GM12878 (cell line): ENCODE results near the gene PIGS. TPM values are rescaled to one million over a fixed set of nuclear protein-coding genes. Genes with fewer than 3 reads are reported as not detected.
A peak's percentile ranks its signal among the peaks of the same experiment; 100 is the strongest.

Source experiments
- ATAC-seq: fragments of 200-7000 bp; cut with Tn5 transposase; 3 replicates; pipeline ENCODE4 v1.9.1; 2020; ENCODE audit warnings: mild to moderate bottlenecking, moderate library complexity
- BruUV-seq: library from RNA; stranded (reverse); fragments of 400-500 nt; replicated peaks from 2 replicates; lab custom pipeline; 2021; lab: Mats Ljungman, UMichigan
- CTCF ChIA-PET: fragments of 300-600 bp; sonication (Branson Sonifier 250); formaldehyde crosslinking; extraction: SDS; loops from one replicate; lab custom pipeline; 2021; ENCODE audit warnings: inconsistent platforms; lab: Yijun Ruan, JAX
- POLR2A ChIA-PET: fragments of 350-600 bp; formaldehyde crosslinking; extraction: SDS; loops from one replicate; lab custom pipeline; 2021; ENCODE audit warnings: inconsistent platforms; lab: Charles Lee
- RAD21 ChIA-PET: fragments of 300-600 bp; sonication (Branson Sonifier 250); formaldehyde crosslinking; loops from one replicate; lab custom pipeline; 2023; ENCODE audit warnings: antibody characterized with exemption; ENCODE audit not compliant: unreplicated experiment; lab: Charles Lee
- SMC1A ChIA-PET: fragments of 300-600 bp; sonication (Branson Sonifier 250); formaldehyde crosslinking; loops from one replicate; lab custom pipeline; 2023; ENCODE audit not compliant: unreplicated experiment, uncharacterized antibody; lab: Charles Lee
- DNase-seq: peaks from one replicate; pipeline ENCODE4 v3.0.0-alpha.2; 2011; ENCODE audit warnings: low read depth, low spot score
- FAIRE-seq: peaks from 3 replicates; lab custom pipeline; 2011; peaks lifted over from hg19 to GRCh38; lab: Jason Lieb, UNC
- H2AFZ ChIP-seq: 2 replicates; pipeline ENCODE4 v1.6.0; 2011; ENCODE audit warnings: low read depth, low read length, control low read depth; ENCODE audit not compliant: control insufficient read depth
- H3K27ac ChIP-seq: 2 replicates; pipeline ENCODE4 v1.5.1; 2011; ENCODE audit warnings: control low read depth; ENCODE audit not compliant: control insufficient read depth, insufficient read depth
- H3K27me3 ChIP-seq, 2 experiments: replicated peaks in 1 of 2; 2 replicates each; pipeline versions ENCODE4 v1.6.0 to v1.6.1; 2011; ENCODE audit warnings: low read length in 1 of 2; ENCODE audit not compliant: control insufficient read depth in 2 of 2, insufficient read depth in 2 of 2
- H3K36me3 ChIP-seq, 2 experiments: 2 replicates each; pipeline ENCODE4 v1.5.1; 2011; ENCODE audit warnings: low read length in 1 of 2; ENCODE audit not compliant: control insufficient read depth in 2 of 2, insufficient read depth in 2 of 2
- H3K4me1 ChIP-seq: 2 replicates; pipeline ENCODE4 v1.6.1; 2011; ENCODE audit warnings: mild to moderate bottlenecking, low read length, moderate library complexity, mixed read lengths; ENCODE audit not compliant: control insufficient read depth, insufficient read depth
- H3K4me2 ChIP-seq: 2 replicates; pipeline ENCODE4 v1.6.0; 2011; ENCODE audit warnings: control low read depth; ENCODE audit not compliant: control insufficient read depth, insufficient read depth
- H3K4me3 ChIP-seq: fragments of 200-600 bp; sonication (generic); 2 replicates; pipeline ENCODE4 v1.5.1; 2016
- H3K79me2 ChIP-seq: 2 replicates; pipeline ENCODE4 v1.6.0; 2011; ENCODE audit warnings: low read length; ENCODE audit not compliant: control insufficient read depth, insufficient read depth
- H3K9ac ChIP-seq: 2 replicates; pipeline ENCODE4 v1.8.0; 2011; ENCODE audit warnings: low read length, control low read depth, mixed read lengths; ENCODE audit not compliant: control insufficient read depth, insufficient read depth
- H3K9me3 ChIP-seq: replicated peaks from 3 replicates; pipeline ENCODE4 v1.5.1; 2011; ENCODE audit warnings: mild to moderate bottlenecking, low read length; ENCODE audit not compliant: control insufficient read depth, insufficient read depth
- H4K20me1 ChIP-seq: 2 replicates; pipeline ENCODE4 v1.6.0; 2011; ENCODE audit not compliant: control insufficient read depth, insufficient read depth
- CHD1 ChIP-seq: IDR thresholded peaks from 2 replicates; pipeline ENCODE4 v1.6.1; 2012; ENCODE audit warnings: low read depth, low read length, improper control_type of control experiment
- IKZF2 ChIP-seq, 2 experiments: fragments of 450-650 bp; IDR thresholded peaks; 2 replicates each; pipeline ENCODE4 v1.6.1; 2017; ENCODE audit warnings: mild to moderate bottlenecking in 2 of 2, moderate library complexity in 2 of 2
- IRF3 ChIP-seq: fragments of 450-650 bp; IDR thresholded peaks from 2 replicates; pipeline ENCODE4 v1.6.1; 2014; ENCODE audit warnings: mild to moderate bottlenecking
- MYB ChIP-seq: fragments of 150-350 bp; IDR thresholded peaks from 2 replicates; pipeline ENCODE4 v1.6.1; 2014; ENCODE audit warnings: mild to moderate bottlenecking, low read depth, low read length, borderline replicate concordance
- NR2C2 ChIP-seq: IDR thresholded peaks from 2 replicates; pipeline ENCODE4 v1.6.1; 2011; ENCODE audit warnings: borderline replicate concordance, low read depth; ENCODE audit not compliant: control insufficient read depth, insufficient read length
- POLR2A ChIP-seq: IDR thresholded peaks from 2 replicates; pipeline ENCODE4 v1.6.1; 2011; ENCODE audit warnings: low read depth, mild to moderate bottlenecking, low read length
- POLR2AphosphoS2 ChIP-seq: IDR thresholded peaks from 2 replicates; pipeline ENCODE4 v1.6.1; 2011; ENCODE audit warnings: low read depth, mild to moderate bottlenecking, low read length, improper control_type of control experiment, moderate library complexity
- POLR2AphosphoS5 ChIP-seq: IDR thresholded peaks from 2 replicates; pipeline ENCODE4 v1.6.1; 2011; ENCODE audit warnings: mild to moderate bottlenecking, low read length, inconsistent platforms
- RB1 ChIP-seq: fragments of 450-650 bp; formaldehyde crosslinking; IDR thresholded peaks from 2 replicates; pipeline ENCODE4 v1.6.1; 2017; ENCODE audit warnings: mild to moderate bottlenecking, borderline replicate concordance
- SMAD1 ChIP-seq: fragments of 450-650 bp; IDR thresholded peaks from 2 replicates; pipeline ENCODE4 v1.6.1; 2018; ENCODE audit warnings: mild to moderate bottlenecking, low read depth; ENCODE audit not compliant: partially characterized antibody
- SMARCA5 ChIP-seq: fragments of 450-650 bp; IDR thresholded peaks from 2 replicates; pipeline ENCODE4 v1.6.1; 2017; ENCODE audit warnings: mild to moderate bottlenecking
- SPI1 ChIP-seq: IDR thresholded peaks from 2 replicates; pipeline ENCODE4 v1.6.1; 2011; ENCODE audit warnings: low read depth, mild to moderate bottlenecking, low read length, moderate library complexity, borderline replicate concordance; ENCODE audit not compliant: insufficient read depth
- WGBS: methylation state at CpG from one replicate; pipeline ENCODE4 v1.1.6; 2016; ENCODE audit warnings: low lambda C conversion rate; ENCODE audit not compliant: insufficient replicate concordance, insufficient coverage; ENCODE audit errors: missing lambda C conversion rate; 5-methylcytosine and 5-hydroxymethylcytosine counted together
- in situ Hi-C: fragments of 300-500 bp; cut with MboI; formaldehyde crosslinking; loops from 9 replicates; pipeline ENCODE4 v1.14.3; 2018; ENCODE audit warnings: mixed read lengths
- intact Hi-C: fragments of 100-400 bp; cut with micrococcal nuclease; formaldehyde crosslinking; loops from one replicate; pipeline ENCODE4 v1.14.2; 2022; ENCODE audit not compliant: unreplicated experiment
- polyA plus RNA-seq, 11 experiments: library from polyadenylated mRNA; depleted of rRNA in 4 of 11; unstranded in 6 of 11; stranded (reverse) in 5 of 11; fragments of >200 nt; fragmentation: Nextera tagmentation in 4 of 11; fragmentation: Illumina TruSeq in 1 of 11; extraction: Ambion mirVana in 4 of 11; extraction: Trizol in 1 of 11; gene quantifications; 1 replicate in 1 of 11; 2 replicates in 10 of 11; pipeline versions ENCODE4 v1.2.1 to v1.2.3, GENCODE V29; 2011 to 2016; ENCODE audit warnings: inconsistent platforms in 2 of 11, missing spikeins in 2 of 11, low read depth in 1 of 11
- total RNA-seq, 4 experiments: library from RNA; depleted of rRNA in 3 of 4; stranded (reverse); fragments of >200 nt in 3 of 4; fragmentation: Illumina TruSeq in 1 of 4; extraction: Trizol in 1 of 4; gene quantifications; 2 replicates each; pipeline versions ENCODE4 v1.2.1 to v1.2.3, GENCODE V29; 2013 to 2021
- TF ChIP-seq, protein P1 (sequence below): fragments of 450-650 bp; IDR thresholded peaks from 2 replicates; pipeline ENCODE4 v1.6.1; 2016; ENCODE audit warnings: mild to moderate bottlenecking

The PIGS gene
- total and polyA plus RNA-seq, 10 of the 15 experiments (the other 5 are each of a cell fraction or from before 2014, with no cell fraction given): 27.5 to 73.7 (median 50.7) TPM

DNA sequence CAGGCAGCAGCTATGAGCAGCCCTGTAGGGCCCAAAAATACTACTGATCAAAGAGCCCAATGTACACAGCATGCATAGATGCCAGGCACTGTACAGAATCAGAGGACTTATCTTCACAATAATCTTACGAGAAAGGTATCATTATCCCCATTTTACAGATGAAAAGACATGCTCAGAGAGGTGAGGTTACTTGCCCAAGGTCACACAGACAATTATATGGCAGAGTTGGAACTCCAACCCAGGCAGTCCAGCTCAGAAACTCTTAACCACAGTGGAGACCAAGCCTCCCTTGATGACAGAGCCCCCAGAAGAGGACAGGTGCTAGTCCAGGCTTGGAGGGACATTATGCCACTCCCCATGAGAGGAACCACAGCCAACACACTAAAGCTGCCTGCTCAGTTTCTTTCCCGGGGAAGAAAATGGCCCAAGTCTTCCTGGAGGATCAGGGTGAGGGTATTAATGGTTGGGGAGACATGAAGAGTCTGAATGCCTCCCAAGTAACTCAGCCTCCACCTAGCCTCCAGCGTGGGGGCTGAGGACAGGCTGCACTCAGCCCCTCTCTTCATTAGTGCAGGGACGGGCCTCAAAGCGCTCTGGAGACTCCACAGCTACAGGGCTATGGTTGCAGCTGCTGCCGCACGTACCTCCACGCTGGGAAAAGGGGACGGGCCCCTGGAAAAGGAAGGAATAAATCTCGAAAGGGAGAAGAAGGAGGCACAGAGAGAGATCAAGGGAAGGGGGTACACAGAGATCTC is 19.7 kb downstream of the PIGS start:
- peaks cover 50% of the 10 kb centered on the region for H3K79me2 ChIP-seq
- H3K4me3 ChIP-seq: peak overlapping the region; percentile 98
- peak overlapping the region; percentile 79 for H3K9ac ChIP-seq
- ChIA-PET RAD21 (interaction anchor here (0.6 to 8.3 kb wide), 9 partner anchors 17 to 175 kb away, joined by 3 to 102 read pairs (median 6); partner anchors contain the start of genes ALDOC and PIGS), POLR2A (interaction anchor here (1.0 to 9.1 kb wide), 12 partner anchors 18 to 93 kb away, joined by 3 to 148 read pairs (median 8); partner anchors contain the start of genes ALDOC, BLTP2 and PIGS), CTCF (interaction anchor here (1.0 to 13.9 kb wide), 11 partner anchors 11 to 135 kb away, joined by 3 to 316 read pairs (median 16); partner anchors contain the start of genes ALDOC, BLTP2, PIGS and RSKR), SMC1A (interaction anchor here (0.6 to 6.1 kb wide), 11 partner anchors 10 to 276 kb away, joined by 3 to 89 read pairs (median 5); partner anchors contain the start of genes ALDOC, PIGS, RSKR and SPAG5)
- peaks cover 38% of the 10 kb centered on the region for H3K4me1 ChIP-seq
- BruUV-seq: no TSS peak
- no peak overlapping the region for H2AFZ ChIP-seq
- no peaks in the 10 kb centered on the region for H4K20me1 ChIP-seq
- no peak for ATAC-seq
- TF ChIP-seq SPI1: no peak
- TF ChIP-seq, protein P1, sequence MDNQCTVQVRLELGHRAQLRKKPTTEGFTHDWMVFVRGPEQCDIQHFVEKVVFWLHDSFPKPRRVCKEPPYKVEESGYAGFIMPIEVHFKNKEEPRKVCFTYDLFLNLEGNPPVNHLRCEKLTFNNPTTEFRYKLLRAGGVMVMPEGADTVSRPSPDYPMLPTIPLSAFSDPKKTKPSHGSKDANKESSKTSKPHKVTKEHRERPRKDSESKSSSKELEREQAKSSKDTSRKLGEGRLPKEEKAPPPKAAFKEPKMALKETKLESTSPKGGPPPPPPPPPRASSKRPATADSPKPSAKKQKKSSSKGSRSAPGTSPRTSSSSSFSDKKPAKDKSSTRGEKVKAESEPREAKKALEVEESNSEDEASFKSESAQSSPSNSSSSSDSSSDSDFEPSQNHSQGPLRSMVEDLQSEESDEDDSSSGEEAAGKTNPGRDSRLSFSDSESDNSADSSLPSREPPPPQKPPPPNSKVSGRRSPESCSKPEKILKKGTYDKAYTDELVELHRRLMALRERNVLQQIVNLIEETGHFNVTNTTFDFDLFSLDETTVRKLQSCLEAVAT: 0 out of 2 replicates have a peak, but pooled peaks have one; percentile 25
- no peak for TF ChIP-seq IKZF2 (IDR thresholded peaks at IDR 0.05)
- TF ChIP-seq POLR2A: 0 out of 2 replicates have a peak, but pooled peaks have one; percentile 15
- no peak for TF ChIP-seq MYB
- TF ChIP-seq SMARCA5: peak; percentile 53; the same call in 1 of the 2 replicates
- no peak for TF ChIP-seq IRF3
- TF ChIP-seq RB1: no peak
- TF ChIP-seq POLR2AphosphoS2: 0 out of 2 replicates have a peak, but pooled peaks have one; percentile 6
- TF ChIP-seq POLR2AphosphoS5: 0 out of 2 replicates have a peak, but pooled peaks have one; percentile 19
- no peak for TF ChIP-seq SMAD1
- TF ChIP-seq NR2C2: no peak
- no peak for TF ChIP-seq CHD1
- H3K9me3 ChIP-seq: no peaks in the 10 kb centered on the region
- intact Hi-C loops: loop anchor here (1.0 to 10.0 kb wide), 2 partner anchors 16 to 163 kb away; partner anchors contain the start of genes PROCA1, RAB34 and RPL23A
- DNase-seq: no peak
- FAIRE-seq: no peak
- peak overlapping the region; percentile 73 for H3K27ac ChIP-seq
- in situ Hi-C loops: loop anchor here (25.0 kb wide), 1 partner anchor 1064 kb away; no protein-coding TSS in a partner anchor
- peak overlapping the region; percentile 97 for H3K4me2 ChIP-seq
- H3K36me3 ChIP-seq: peaks cover 17 to 25% of the 10 kb centered on the region in 2 experiments; a peak in 3 of 4 replicates
- H3K27me3 ChIP-seq: no peaks in the 10 kb centered on the region
- WGBS: 22% methylated on average over 10 of the region's 10 CpGs
